Measurements from ENCODE around the gene RYR2. TPM values are rescaled to one million over a fixed set of nuclear protein-coding genes. Genes with fewer than 3 reads are reported as not detected.

Gene RYR2
- total RNA-seq, 2 experiments from 2014 or later = not detected

DNA sequence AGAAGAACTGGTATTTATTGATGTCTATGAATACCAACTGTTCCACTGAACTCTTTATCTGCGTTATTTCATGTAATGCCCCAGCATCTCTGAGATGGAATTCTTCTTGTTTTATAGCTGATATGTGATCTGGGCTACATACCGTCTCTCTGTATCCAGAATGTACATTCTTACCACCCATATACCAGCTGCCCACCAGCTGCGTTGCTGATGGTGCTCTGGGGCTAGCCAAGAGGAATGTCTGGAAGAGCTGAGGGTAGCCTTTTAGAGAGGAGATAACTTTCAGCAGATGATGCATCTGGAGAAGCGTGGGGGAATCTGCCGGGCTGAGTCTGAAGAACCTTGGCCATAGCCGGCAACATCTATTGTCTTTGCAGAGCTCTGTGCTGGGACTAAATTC lies 137.5 kb downstream of the RYR2 start:
- CTCF ChIA-PET (ENCODE audit: unreplicated experiment) = no interaction called here
- POLR2A ChIA-PET = interaction anchor here (0.6 to 0.7 kb wide), 2 partner anchors 49 to 688 kb away, joined by 3 read pairs; no protein-coding TSS in a partner anchor
- Histone ChIP-seq H3K36me3 (ENCODE audit: insufficient read depth, low read length) (no peaks in the 10 kb centered on the region), H2AFZ (ENCODE audit: low read length) (no peak overlapping the region), H3K4me1 (ENCODE audit: insufficient read depth, low read length, poor library complexity, severe bottlenecking) (no peaks in the 10 kb centered on the region), H3K4me2 (ENCODE audit: low read length) (no peak overlapping the region), H3K4me3 (ENCODE audit: low read depth, low read length, poor library complexity, severe bottlenecking) (no peak overlapping the region), H3K9me3 (ENCODE audit: low read length) (no peaks in the 10 kb centered on the region), H4K20me1 (ENCODE audit: insufficient read depth, low read length) (no peaks in the 10 kb centered on the region), H3K9me2 (ENCODE audit: insufficient read depth, low read length) (no peaks in the 10 kb centered on the region), H3K79me2 (ENCODE audit: insufficient read depth, low read depth, low read length) (no peaks in the 10 kb centered on the region), H3K27ac (ENCODE audit: low read depth, low read length, poor library complexity, severe bottlenecking) (no peak overlapping the region)
- BruUV-seq (replicated peaks) = no TSS peak
- TF ChIP-seq, protein P1, sequence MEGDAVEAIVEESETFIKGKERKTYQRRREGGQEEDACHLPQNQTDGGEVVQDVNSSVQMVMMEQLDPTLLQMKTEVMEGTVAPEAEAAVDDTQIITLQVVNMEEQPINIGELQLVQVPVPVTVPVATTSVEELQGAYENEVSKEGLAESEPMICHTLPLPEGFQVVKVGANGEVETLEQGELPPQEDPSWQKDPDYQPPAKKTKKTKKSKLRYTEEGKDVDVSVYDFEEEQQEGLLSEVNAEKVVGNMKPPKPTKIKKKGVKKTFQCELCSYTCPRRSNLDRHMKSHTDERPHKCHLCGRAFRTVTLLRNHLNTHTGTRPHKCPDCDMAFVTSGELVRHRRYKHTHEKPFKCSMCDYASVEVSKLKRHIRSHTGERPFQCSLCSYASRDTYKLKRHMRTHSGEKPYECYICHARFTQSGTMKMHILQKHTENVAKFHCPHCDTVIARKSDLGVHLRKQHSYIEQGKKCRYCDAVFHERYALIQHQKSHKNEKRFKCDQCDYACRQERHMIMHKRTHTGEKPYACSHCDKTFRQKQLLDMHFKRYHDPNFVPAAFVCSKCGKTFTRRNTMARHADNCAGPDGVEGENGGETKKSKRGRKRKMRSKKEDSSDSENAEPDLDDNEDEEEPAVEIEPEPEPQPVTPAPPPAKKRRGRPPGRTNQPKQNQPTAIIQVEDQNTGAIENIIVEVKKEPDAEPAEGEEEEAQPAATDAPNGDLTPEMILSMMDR (conservative IDR thresholded peaks at IDR 0.05; ENCODE audit: low read length) = no peak
- TF ChIP-seq EZH2phosphoT487 (IDR thresholded peaks at IDR 0.05; ENCODE audit: borderline replicate concordance, low read depth, low read length) = no peak
- intact Hi-C loops (cut with micrococcal nuclease; ENCODE audit: unreplicated experiment) = no loop called here
- no peak for DNase-seq (ENCODE audit: low spot score)

DNA sequence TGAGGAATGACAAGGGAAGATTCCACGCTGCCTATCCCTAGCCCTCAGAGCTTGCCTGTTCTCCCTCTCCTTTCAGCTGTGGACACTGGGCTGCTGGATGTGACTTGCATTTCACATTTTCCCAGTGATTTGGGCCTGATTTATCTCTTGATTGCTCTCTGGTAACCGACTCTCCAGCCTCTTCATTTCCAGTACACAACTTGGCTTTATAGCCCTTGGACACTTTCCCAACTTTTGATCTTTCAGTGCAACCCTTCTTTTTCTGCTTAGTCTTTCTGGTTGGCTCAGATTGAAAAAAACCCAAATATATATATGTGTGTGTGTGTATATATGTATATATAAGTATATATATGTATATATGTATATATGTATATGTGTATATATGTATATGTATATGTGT lies 138.3 kb downstream of the RYR2 start:
- no peak for TF ChIP-seq EZH2phosphoT487 (IDR thresholded peaks at IDR 0.05; ENCODE audit: borderline replicate concordance, low read depth, low read length)
- TF ChIP-seq, protein P1 (conservative IDR thresholded peaks at IDR 0.05; ENCODE audit: low read length) = no peak
- Histone ChIP-seq H3K4me3 (ENCODE audit: low read depth, low read length, poor library complexity, severe bottlenecking) (no peak overlapping the region), H3K9me2 (ENCODE audit: insufficient read depth, low read length) (no peaks in the 10 kb centered on the region), H3K4me2 (ENCODE audit: low read length) (no peak overlapping the region), H3K79me2 (ENCODE audit: insufficient read depth, low read depth, low read length) (no peaks in the 10 kb centered on the region), H4K20me1 (ENCODE audit: insufficient read depth, low read length) (no peaks in the 10 kb centered on the region), H3K27ac (ENCODE audit: low read depth, low read length, poor library complexity, severe bottlenecking) (no peak overlapping the region), H3K9me3 (ENCODE audit: low read length) (no peaks in the 10 kb centered on the region), H3K36me3 (ENCODE audit: insufficient read depth, low read length) (no peaks in the 10 kb centered on the region), H3K4me1 (ENCODE audit: insufficient read depth, low read length, poor library complexity, severe bottlenecking) (no peaks in the 10 kb centered on the region), H2AFZ (ENCODE audit: low read length) (no peak overlapping the region)
- no TSS peak for BruUV-seq (replicated peaks)
- ChIA-PET CTCF (ENCODE audit: unreplicated experiment) (no interaction called here), POLR2A (no interaction called here)
- intact Hi-C loops (cut with micrococcal nuclease; ENCODE audit: unreplicated experiment) = no loop called here
- no peak for DNase-seq (ENCODE audit: low spot score)

DNA sequence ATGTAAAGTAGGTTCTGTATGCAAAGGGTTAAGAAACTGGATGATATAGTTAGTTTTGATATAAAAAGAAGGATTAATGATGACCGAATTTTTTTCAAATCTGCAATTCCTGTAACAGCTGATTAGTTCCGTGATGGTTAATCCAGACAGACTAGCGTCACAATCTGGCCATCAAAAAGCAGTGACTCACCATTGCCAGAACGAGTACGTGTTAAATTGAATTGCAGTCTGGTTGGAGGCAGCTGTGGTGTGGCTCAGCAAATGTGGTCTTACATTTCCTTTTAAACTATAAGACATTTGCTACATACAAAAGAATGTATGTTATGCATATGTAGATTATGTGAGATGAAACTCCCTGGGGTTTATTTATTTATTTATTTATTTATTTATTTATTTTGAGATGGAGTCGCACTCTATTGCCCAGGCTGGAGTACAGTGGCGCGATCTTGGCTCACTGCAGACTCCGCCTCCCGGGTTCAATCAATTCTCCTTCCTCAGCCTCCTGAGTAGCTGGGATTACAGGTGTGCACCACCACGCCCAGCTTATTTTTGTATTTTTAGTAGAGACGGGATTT lies 139.8 kb downstream of the RYR2 start:
- ChIA-PET POLR2A (no interaction called here), CTCF (ENCODE audit: unreplicated experiment) (no interaction called here)
- no peak overlapping the region for H3K27ac ChIP-seq (ENCODE audit: low read depth, low read length, poor library complexity, severe bottlenecking)
- intact Hi-C loops (cut with micrococcal nuclease; ENCODE audit: unreplicated experiment) = no loop called here
- H3K79me2 ChIP-seq (ENCODE audit: insufficient read depth, low read depth, low read length) = no peaks in the 10 kb centered on the region
- no peaks in the 10 kb centered on the region for H3K9me3 ChIP-seq (ENCODE audit: low read length)
- TF ChIP-seq EZH2phosphoT487 (IDR thresholded peaks at IDR 0.05; ENCODE audit: borderline replicate concordance, low read depth, low read length) = no peak
- TF ChIP-seq, protein P1 (conservative IDR thresholded peaks at IDR 0.05; ENCODE audit: low read length) = no peak
- no peaks in the 10 kb centered on the region for H3K9me2 ChIP-seq (ENCODE audit: insufficient read depth, low read length)
- no peaks in the 10 kb centered on the region for H4K20me1 ChIP-seq (ENCODE audit: insufficient read depth, low read length)
- no peak overlapping the region for H3K4me2 ChIP-seq (ENCODE audit: low read length)
- H3K4me3 ChIP-seq (ENCODE audit: low read depth, low read length, poor library complexity, severe bottlenecking) = no peak overlapping the region
- H3K36me3 ChIP-seq (ENCODE audit: insufficient read depth, low read length) = no peaks in the 10 kb centered on the region
- no peak overlapping the region for H2AFZ ChIP-seq (ENCODE audit: low read length)
- DNase-seq (ENCODE audit: low spot score) = no peak
- BruUV-seq (replicated peaks) = no TSS peak
- H3K4me1 ChIP-seq (ENCODE audit: insufficient read depth, low read length, poor library complexity, severe bottlenecking) = no peaks in the 10 kb centered on the region
